Esophagus squamous epithelium (tissue), 5 donors: ENCODE results near the gene SH3BP5. TPM values are rescaled to one million over a fixed set of nuclear protein-coding genes. Genes with fewer than 3 reads are reported as not detected.

Source experiments
- DNase-seq: peaks from one replicate; lab custom pipeline; 2025; lab: John Stamatoyannopoulos, UW
- H3K27ac ChIP-seq, 4 donors: fragments of 200-600 bp; sonication (generic); one replicate each; pipeline ENCODE4 v1.5.1; 2016 to 2019; ENCODE audit warnings: mild to moderate bottlenecking in 1 of 4
- H3K27me3 ChIP-seq, 4 donors: fragments of 200-600 bp; sonication (generic); 1 replicate in 3 of 4; 2 replicates in 1 of 4; pipeline versions ENCODE4 v1.5.1 to v1.6.0; 2017 to 2021; ENCODE audit warnings: antibody characterized with exemption in 1 of 4
- H3K36me3 ChIP-seq, 3 donors: fragments of 200-600 bp; sonication (generic); one replicate each; pipeline ENCODE4 v1.5.1; 2016 to 2019
- H3K4me1 ChIP-seq, 3 donors: fragments of 200-600 bp; sonication (generic); one replicate each; pipeline ENCODE4 v1.5.1; 2017 to 2019
- H3K4me3 ChIP-seq, 4 donors: fragments of 200-600 bp; sonication (generic); 1 replicate in 3 of 4; 2 replicates in 1 of 4; pipeline ENCODE4 v1.5.1; 2016 to 2019; ENCODE audit warnings: mild to moderate bottlenecking in 2 of 4, moderate library complexity in 1 of 4
- H3K9me3 ChIP-seq, 3 donors: fragments of 200-600 bp; sonication (generic); one replicate each; pipeline ENCODE4 v1.5.1; 2016 to 2019
- POLR2A ChIP-seq, 4 donors: fragments of 450-650 bp; IDR thresholded peaks; one replicate each; pipeline ENCODE4 v1.6.1; 2017; ENCODE audit warnings: antibody characterized with exemption in 4 of 4, mild to moderate bottlenecking in 4 of 4, moderate library complexity in 3 of 4
- WGBS, 2 donors: methylation state at CpG; one replicate each; pipeline ENCODE4 v1.1.5; 2018; 5-methylcytosine and 5-hydroxymethylcytosine counted together
- intact Hi-C: fragments of 100-400 bp; cut with DNase I; formaldehyde crosslinking; loops from one replicate; pipeline ENCODE4 v1.15.0; 2022
- total RNA-seq, 4 donors: library from RNA; depleted of rRNA; stranded (reverse); fragments of >200 nt; gene quantifications; one replicate each; pipeline ENCODE4 v1.1.0, GENCODE V29; 2016
- TF ChIP-seq, protein P1 (sequence below), 6 experiments: fragments of 450-650 bp in 4 of 6; fragments of 200-600 bp in 2 of 6; sonication (generic) in 2 of 6; IDR thresholded peaks; one replicate each; pipeline ENCODE4 v1.5.1; 2016 to 2019; ENCODE audit warnings: antibody characterized with exemption in 6 of 6, mild to moderate bottlenecking in 4 of 6, moderate library complexity in 4 of 6
- donor health status: DM: yes; HTN: yes; CAD: no.

The SH3BP5 gene
- total RNA-seq, 4 donors from 2014 or later = 8.5 to 33.8 (median 18.0) TPM

- DNase-seq = no peak
- Histone ChIP-seq H3K4me1 (peaks cover 0 to 12% (median 2%) of the 10 kb centered on the region in 3 donors), H3K36me3 (no peaks in the 10 kb centered on the region), H3K27ac (no peak overlapping the region), H3K27me3 (no peaks in the 10 kb centered on the region), H3K4me3 (no peak overlapping the region), H3K9me3 (no peaks in the 10 kb centered on the region)
- 82 to 86% methylated on average over 12 to 13 of the region's 13 CpGs for WGBS, 2 donors
- TF ChIP-seq, protein P1, sequence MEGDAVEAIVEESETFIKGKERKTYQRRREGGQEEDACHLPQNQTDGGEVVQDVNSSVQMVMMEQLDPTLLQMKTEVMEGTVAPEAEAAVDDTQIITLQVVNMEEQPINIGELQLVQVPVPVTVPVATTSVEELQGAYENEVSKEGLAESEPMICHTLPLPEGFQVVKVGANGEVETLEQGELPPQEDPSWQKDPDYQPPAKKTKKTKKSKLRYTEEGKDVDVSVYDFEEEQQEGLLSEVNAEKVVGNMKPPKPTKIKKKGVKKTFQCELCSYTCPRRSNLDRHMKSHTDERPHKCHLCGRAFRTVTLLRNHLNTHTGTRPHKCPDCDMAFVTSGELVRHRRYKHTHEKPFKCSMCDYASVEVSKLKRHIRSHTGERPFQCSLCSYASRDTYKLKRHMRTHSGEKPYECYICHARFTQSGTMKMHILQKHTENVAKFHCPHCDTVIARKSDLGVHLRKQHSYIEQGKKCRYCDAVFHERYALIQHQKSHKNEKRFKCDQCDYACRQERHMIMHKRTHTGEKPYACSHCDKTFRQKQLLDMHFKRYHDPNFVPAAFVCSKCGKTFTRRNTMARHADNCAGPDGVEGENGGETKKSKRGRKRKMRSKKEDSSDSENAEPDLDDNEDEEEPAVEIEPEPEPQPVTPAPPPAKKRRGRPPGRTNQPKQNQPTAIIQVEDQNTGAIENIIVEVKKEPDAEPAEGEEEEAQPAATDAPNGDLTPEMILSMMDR (IDR thresholded peaks at IDR 0.05) = no peak
- TF ChIP-seq POLR2A (IDR thresholded peaks at IDR 0.05) = no peak
- intact Hi-C loops = no loop called here
Observed at GRCh38 chr3:15277861-15278500, 54.4 kb downstream of the SH3BP5 start.

GRCh38 chr3:15276028-15276724 is 56.2 kb downstream of the SH3BP5 start:
- DNase-seq = no peak
- Histone ChIP-seq H3K36me3 (no peaks in the 10 kb centered on the region), H3K9me3 (no peaks in the 10 kb centered on the region), H3K4me1 (peaks cover 0 to 15% (median 2%) of the 10 kb centered on the region in 3 donors), H3K27ac (no peak overlapping the region), H3K27me3 (no peaks in the 10 kb centered on the region), H3K4me3 (no peak overlapping the region)
- intact Hi-C loops = no loop called here
- TF ChIP-seq POLR2A (IDR thresholded peaks at IDR 0.05) = no peak
- TF ChIP-seq, protein P1 (IDR thresholded peaks at IDR 0.05) = no peak
- 80 to 92% methylated on average over 9 to 10 of the region's 11 CpGs for WGBS, 2 donors

DNA sequence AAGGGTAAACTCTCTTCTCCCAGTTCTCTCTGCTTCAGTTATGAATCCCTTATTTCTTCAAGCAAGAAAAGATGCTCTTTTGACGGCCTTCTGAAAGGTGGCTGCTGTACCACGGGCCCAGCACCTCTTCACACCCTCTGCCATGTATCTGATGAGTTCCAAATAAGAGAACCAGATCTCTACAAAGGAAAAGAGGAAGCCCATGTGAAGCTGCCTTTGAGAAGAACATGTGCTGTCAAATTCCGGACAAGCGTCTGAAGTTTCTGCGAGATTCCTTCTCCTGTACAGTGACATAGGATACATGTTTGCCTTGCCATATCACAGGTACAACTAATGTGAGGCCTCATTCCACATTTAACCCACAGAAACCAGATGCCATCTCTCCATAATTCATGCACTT is 59.2 kb downstream of the SH3BP5 start:
- peaks cover 16 to 29% (median 23%) of the 10 kb centered on the region in 3 donors for H3K4me1 ChIP-seq
- no peaks in the 10 kb centered on the region for H3K9me3 ChIP-seq
- no peaks in the 10 kb centered on the region for H3K36me3 ChIP-seq
- TF ChIP-seq, protein P1 (IDR thresholded peaks at IDR 0.05) = no peak
- no peak for TF ChIP-seq POLR2A (IDR thresholded peaks at IDR 0.05)
- intact Hi-C loops = no loop called here
- no peak overlapping the region for H3K4me3 ChIP-seq
- no peaks in the 10 kb centered on the region for H3K27me3 ChIP-seq
- no peak for DNase-seq
- WGBS, 2 donors = 64 to 84% methylated on average over 5 of the region's 5 CpGs
- H3K27ac ChIP-seq = peak overlapping the region in 1 of 4 donors; percentile 46

- Histone ChIP-seq H3K4me1 (peaks cover 18 to 35% (median 26%) of the 10 kb centered on the region in 3 donors), H3K36me3 (no peaks in the 10 kb centered on the region), H3K4me3 (no peak overlapping the region), H3K27me3 (no peaks in the 10 kb centered on the region), H3K9me3 (no peaks in the 10 kb centered on the region), H3K27ac (peak overlapping the region in 3 of 4 donors; percentile 9 to 59 (median 46))
- TF ChIP-seq, protein P1 (IDR thresholded peaks at IDR 0.05) = no peak
- TF ChIP-seq POLR2A (IDR thresholded peaks at IDR 0.05) = no peak
- WGBS, 2 donors = 60 to 74% methylated on average over 5 to 6 of the region's 7 CpGs
- intact Hi-C loops = no loop called here
- no peak for DNase-seq
Observed at GRCh38 chr3:15272426-15273196, 59.8 kb downstream of the SH3BP5 start.
